Measurements from ENCODE around the gene FES.
"Not testable (repeated sequence)": the region's sequence is repeated elsewhere in the genome, so short reads cannot be mapped to it uniquely, and the experiment has no call there.

Gene FES

GRCh38 chr15:90883976-90884718, at the start of gene FES:
Gene FES (plus strand): TSS chr15:90884504. CDS start chr15:90885046, 542 bp downstream.
- DNase-seq = peak; percentile 64

GRCh38 chr15:90834626-90835025, 49.7 kb upstream of the FES start:
- no peak for DNase-seq

- peak; percentile 52 for DNase-seq
These were observed 47.9 kb upstream of the FES start for GRCh38 chr15:90836296-90836871.

GRCh38 chr15:90837094-90837493, 47.2 kb upstream of the FES start:
- no peak for DNase-seq

GRCh38 chr15:90838139-90838538, 46.2 kb upstream of the FES start:
- DNase-seq = no peak

GRCh38 chr15:90838544-90838943, 45.8 kb upstream of the FES start:
- DNase-seq = no peak

- DNase-seq = no peak
These were observed 44.9 kb upstream of the FES start for GRCh38 chr15:90839187-90840071.

GRCh38 chr15:90840157-90840855, 44.0 kb upstream of the FES start:
- DNase-seq = no peak

GRCh38 chr15:90840954-90841353, 43.4 kb upstream of the FES start:
- no peak for DNase-seq

- DNase-seq = no peak
These were observed 39.6 kb upstream of the FES start for GRCh38 chr15:90844696-90845095.

- DNase-seq = peak; percentile 83
These were observed 38.9 kb upstream of the FES start for GRCh38 chr15:90845201-90845949.

GRCh38 chr15:90849424-90849823, 34.9 kb upstream of the FES start:
- DNase-seq = not testable (repeated sequence)

- no peak for DNase-seq
These were observed 33.2 kb upstream of the FES start for GRCh38 chr15:90851114-90851513.

- no peak for DNase-seq
These were observed 32.4 kb upstream of the FES start for GRCh38 chr15:90851940-90852339.

GRCh38 chr15:90855139-90855538, 29.2 kb upstream of the FES start:
- DNase-seq = no peak

GRCh38 chr15:90857337-90857736, 27.0 kb upstream of the FES start:
- DNase-seq = no peak

- no peak for DNase-seq
These were observed 26.3 kb upstream of the FES start for GRCh38 chr15:90857883-90858443.

- DNase-seq = no peak
These were observed 24.8 kb upstream of the FES start for GRCh38 chr15:90859234-90860131.

- no peak for DNase-seq
These were observed 23.9 kb upstream of the FES start for GRCh38 chr15:90860450-90860849.

- no peak for DNase-seq
These were observed 23.2 kb upstream of the FES start for GRCh38 chr15:90860942-90861675.
